ENCODE results near the gene THRA. TPM values are rescaled to one million over a fixed set of nuclear protein-coding genes. Genes with fewer than 3 reads are reported as not detected.

The THRA gene
- total RNA-seq, 3 donors from 2014 or later (not counting 1 experiment from before 2014, with no cell fraction given), result 40.8 to 55.7 (median 42.3) TPM

DNA sequence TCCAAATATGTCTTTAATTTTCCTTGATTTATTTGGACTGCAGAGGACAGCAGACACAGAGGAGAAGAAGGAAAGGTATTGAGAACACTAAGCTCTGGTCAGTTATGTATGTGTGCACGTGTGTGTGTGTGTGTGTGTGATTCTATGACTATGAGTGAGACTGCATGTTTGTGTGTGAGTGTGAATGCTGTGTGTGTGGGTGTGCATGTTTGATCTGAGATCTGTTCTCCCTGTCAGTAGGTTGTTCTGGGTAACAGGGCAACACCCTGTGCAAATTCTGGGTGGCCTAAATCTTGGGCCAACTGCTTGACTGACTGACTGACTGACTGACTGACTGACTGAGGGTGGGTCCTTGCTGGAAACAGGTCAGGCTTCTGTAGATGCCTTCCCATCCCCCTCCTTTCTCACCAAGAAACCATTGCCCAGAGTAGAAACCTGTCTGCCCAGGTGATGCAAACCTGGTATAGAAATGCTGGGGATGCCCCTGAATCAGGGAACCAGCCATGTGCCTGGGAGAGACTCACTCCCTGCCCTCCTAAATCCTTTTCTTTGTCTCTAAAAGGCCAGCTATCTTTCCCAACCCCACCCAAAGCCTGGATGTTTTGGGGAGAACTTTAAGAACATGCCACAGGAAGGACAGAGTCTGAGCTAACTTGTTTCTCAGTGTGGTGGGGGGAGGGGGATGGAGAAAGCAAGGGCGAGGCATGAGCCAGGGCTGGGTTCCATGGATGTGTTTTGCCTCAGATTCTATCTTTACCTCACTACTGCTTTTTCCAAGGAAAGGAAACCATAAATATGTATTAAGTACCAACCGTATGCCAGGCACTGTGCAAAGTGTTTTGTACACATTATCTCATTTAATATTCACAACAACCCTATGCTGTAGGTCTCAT, 42.1 kb downstream of the THRA start:
- Mint-ChIP-seq H3K4me1 (peaks cover 73 to 77% of the 10 kb centered on the region in 2 donors), H3K27ac (peak overlapping the region; percentile 18 to 21), H3K4me3 (no peak overlapping the region), H3K27me3 (ENCODE audit: low read depth in 2 of 2) (no peaks in the 10 kb centered on the region), H3K9me3 (no peaks in the 10 kb centered on the region), H3K36me3 (no peaks in the 10 kb centered on the region)
- Histone ChIP-seq H3K4me1 (ENCODE audit: control insufficient read depth, insufficient read depth, low read length) (peaks cover 81% of the 10 kb centered on the region), H3K9me3 (ENCODE audit: control insufficient read depth, insufficient read depth, low read length) (no peaks in the 10 kb centered on the region), H3K27me3 (ENCODE audit: control insufficient read depth, insufficient read depth, low read length) (no peaks in the 10 kb centered on the region), H3K4me3 (ENCODE audit: low read length) (no peak overlapping the region), H3K27ac (ENCODE audit: low read length) (no peak overlapping the region), H3K36me3 (ENCODE audit: control insufficient read depth, insufficient read depth, low read length) (no peaks in the 10 kb centered on the region)
- intact Hi-C loops (cut with micrococcal nuclease), result loop anchor here (10.0 kb wide), 1 partner anchor 330 kb away; no protein-coding TSS in a partner anchor
- WGBS (ENCODE audit: insufficient coverage), result 88% methylated on average over 2 of the region's 3 CpGs
- DNase-seq (peak in 1 of 2 donors; percentile 28), ATAC-seq (no peak)
- TF ChIP-seq CTCF (IDR thresholded peaks at IDR 0.05), result no peak

DNA sequence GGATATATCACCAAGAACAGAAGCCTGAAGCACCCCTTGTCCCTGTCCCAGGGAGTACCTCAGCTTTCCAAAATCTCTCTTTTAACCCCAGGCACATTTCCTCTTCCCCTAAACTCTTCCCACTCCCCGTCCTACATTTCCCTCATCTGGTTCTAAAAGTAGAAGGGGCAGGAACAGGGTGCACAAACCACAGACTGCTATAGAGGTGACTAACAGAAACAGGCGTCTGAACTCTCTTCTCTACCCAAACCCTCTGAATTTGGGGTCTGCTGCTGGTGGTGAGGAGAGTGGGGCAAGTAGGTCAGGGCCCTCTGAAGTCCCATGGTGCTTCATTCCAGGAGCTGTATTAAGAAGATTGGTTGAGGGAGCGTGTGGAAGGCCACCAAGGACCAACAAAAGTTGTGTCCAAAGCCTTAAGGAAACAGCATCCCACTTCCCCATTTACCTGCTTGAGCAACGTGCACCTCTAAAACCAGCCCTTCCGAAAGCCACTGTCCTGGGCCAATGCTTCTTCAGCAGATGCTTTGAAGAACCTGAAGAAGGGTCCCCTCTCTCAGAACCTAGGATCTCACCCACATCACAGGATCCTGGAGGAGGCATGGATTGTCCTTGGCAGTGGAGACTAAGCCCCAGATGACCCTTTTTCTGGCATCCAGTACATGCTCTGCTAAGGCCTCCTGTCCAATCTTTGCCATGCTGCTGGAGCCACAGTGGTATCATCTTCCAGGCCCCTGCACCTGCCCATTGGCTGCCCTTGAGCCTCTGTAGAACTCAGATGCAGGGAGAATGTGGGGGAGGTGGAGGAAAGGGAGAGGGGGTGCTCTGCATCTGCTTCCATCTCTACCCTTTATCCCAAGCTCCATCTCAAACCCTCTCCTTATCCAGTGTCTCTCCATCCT, 43.3 kb downstream of the THRA start:
- intact Hi-C loops (cut with micrococcal nuclease), result loop anchor here (10.0 kb wide), 1 partner anchor 331 kb away; no protein-coding TSS in a partner anchor
- peak overlapping the region; percentile 94 for H3K27ac ChIP-seq (ENCODE audit: low read length)
- H3K4me3 ChIP-seq (ENCODE audit: low read length), result no peak overlapping the region
- H3K27me3 ChIP-seq (ENCODE audit: control insufficient read depth, insufficient read depth, low read length), result no peaks in the 10 kb centered on the region
- Mint-ChIP-seq H3K27me3 (ENCODE audit: low read depth in 2 of 2) (no peaks in the 10 kb centered on the region), H3K4me1 (peaks cover 72 to 77% of the 10 kb centered on the region in 2 donors), H3K4me3 (peak overlapping the region; percentile 77), H3K27ac (peak overlapping the region; percentile 98 to 99), H3K36me3 (no peaks in the 10 kb centered on the region), H3K9me3 (no peaks in the 10 kb centered on the region)
- H3K9me3 ChIP-seq (ENCODE audit: control insufficient read depth, insufficient read depth, low read length), result no peaks in the 10 kb centered on the region
- no peak for TF ChIP-seq CTCF (IDR thresholded peaks at IDR 0.05)
- 55% methylated on average over 5 of the region's 5 CpGs for WGBS (ENCODE audit: insufficient coverage)
- DNase-seq, result no peak
- H3K4me1 ChIP-seq (ENCODE audit: control insufficient read depth, insufficient read depth, low read length), result peaks cover 81% of the 10 kb centered on the region
- ATAC-seq, result no peak
- H3K36me3 ChIP-seq (ENCODE audit: control insufficient read depth, insufficient read depth, low read length), result no peaks in the 10 kb centered on the region

DNA sequence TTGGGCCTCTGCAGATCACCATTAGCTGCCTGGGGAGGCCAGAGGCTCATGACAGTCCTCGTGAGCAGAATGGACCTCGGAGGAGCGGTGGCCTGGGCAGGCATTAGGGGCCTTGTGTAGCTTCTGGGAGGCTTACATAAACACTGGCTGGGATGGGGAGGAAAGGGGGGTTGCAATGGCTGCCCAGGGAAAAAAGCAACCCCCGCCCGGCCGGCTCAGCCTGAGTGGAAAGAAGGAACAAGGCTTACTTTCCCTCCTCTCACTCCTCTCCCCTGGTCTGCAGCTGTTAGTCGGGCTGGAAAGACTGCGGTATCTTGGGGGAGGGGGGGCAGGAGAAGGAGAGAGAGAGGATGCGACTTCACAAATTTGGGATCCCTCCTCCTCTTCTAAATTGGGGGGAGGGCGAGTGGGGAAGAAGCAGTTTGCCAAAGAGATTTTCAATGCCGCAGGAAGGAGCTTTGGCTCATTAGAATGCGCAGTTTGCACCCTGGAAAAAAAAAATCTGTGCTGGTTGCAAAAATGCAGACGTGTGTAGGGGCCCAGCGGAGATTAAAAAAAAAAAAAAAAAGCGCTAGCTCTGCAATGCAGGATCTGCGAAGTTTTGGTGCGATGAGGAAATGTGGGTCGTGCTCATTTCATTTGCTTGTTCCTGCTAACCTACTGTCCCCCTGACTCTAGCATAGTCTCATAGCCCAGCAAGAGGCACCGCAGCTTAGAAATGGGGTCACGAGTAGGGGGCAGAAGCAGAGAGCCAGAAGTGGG, 44.2 kb downstream of the THRA start:
- no peaks in the 10 kb centered on the region for H3K9me3 Mint-ChIP-seq
- Histone ChIP-seq H3K36me3 (ENCODE audit: control insufficient read depth, insufficient read depth, low read length) (no peaks in the 10 kb centered on the region), H3K9me3 (ENCODE audit: control insufficient read depth, insufficient read depth, low read length) (no peaks in the 10 kb centered on the region), H3K27ac (ENCODE audit: low read length) (peak overlapping the region; percentile 94), H3K27me3 (ENCODE audit: control insufficient read depth, insufficient read depth, low read length) (no peaks in the 10 kb centered on the region), H3K4me3 (ENCODE audit: low read length) (no peak overlapping the region), H3K4me1 (ENCODE audit: control insufficient read depth, insufficient read depth, low read length) (peaks cover 82% of the 10 kb centered on the region)
- H3K4me3 Mint-ChIP-seq, result peak overlapping the region; percentile 77
- ATAC-seq (peak; percentile 29 to 30 (median 30)), DNase-seq (peak in 1 of 2 donors; percentile 73)
- intact Hi-C loops (cut with micrococcal nuclease), result loop anchor here (1.0 to 10.0 kb wide), 2 partner anchors 8 to 332 kb away; no protein-coding TSS in a partner anchor
- no peaks in the 10 kb centered on the region for H3K27me3 Mint-ChIP-seq (ENCODE audit: low read depth in 2 of 2)
- 47% methylated on average over 12 of the region's 20 CpGs for WGBS (ENCODE audit: insufficient coverage)
- TF ChIP-seq CTCF (IDR thresholded peaks at IDR 0.05), result no peak
- peak overlapping the region; percentile 98 to 99 for H3K27ac Mint-ChIP-seq
- peaks cover 77 to 80% of the 10 kb centered on the region in 2 donors for H3K4me1 Mint-ChIP-seq
- H3K36me3 Mint-ChIP-seq, result no peaks in the 10 kb centered on the region
